ENCODE measurements around the gene EXO1. TPM values are rescaled to one million over a fixed set of nuclear protein-coding genes. Genes with fewer than 3 reads are reported as not detected.
A peak's percentile ranks its signal among the peaks of the same experiment; 100 is the strongest.

Gene EXO1
- total RNA-seq, 1 donor from 2014 or later, result 0.53 TPM

DNA sequence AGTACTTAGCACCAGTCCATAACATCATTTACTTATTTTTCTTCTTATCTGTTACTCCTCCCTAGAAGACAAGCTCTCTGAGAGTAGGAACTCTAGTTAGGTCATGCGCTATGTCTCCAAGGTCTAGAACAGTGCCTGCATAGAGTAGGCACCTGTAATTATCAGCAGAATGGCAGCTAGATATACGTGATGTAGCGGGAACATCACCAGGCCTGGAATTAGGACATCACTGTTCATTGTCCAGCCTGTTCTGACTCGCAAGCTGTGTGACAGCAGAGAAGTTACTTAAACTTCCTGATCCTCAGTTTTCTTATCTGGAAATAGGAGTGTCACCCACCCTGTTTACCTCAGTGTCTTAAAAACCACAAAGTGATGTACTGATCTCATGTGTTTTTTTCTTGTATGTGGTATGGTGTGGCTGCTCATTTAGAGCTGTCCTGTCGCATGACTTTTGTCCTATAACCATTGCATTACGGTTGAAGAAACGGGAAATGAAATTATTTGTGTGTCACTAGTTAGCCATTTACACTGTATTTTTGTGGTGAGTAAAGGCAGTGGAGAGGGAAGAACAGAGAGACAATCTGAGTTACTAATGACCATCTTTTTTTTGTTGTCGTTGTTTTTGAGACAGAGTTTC lies 37.1 kb upstream of the EXO1 start:
- no peaks in the 10 kb centered on the region for H3K36me3 ChIP-seq (ENCODE audit: control insufficient read depth, insufficient read depth, low read length)
- H3K4me3 ChIP-seq (ENCODE audit: low read depth, low read length), result no peak overlapping the region
- no peaks in the 10 kb centered on the region for H3K27me3 ChIP-seq (ENCODE audit: control insufficient read depth, insufficient read depth, low read length)
- FAIRE-seq (no peak), DNase-seq (ENCODE audit: low read depth) (no peak)
- TF ChIP-seq, protein P1, sequence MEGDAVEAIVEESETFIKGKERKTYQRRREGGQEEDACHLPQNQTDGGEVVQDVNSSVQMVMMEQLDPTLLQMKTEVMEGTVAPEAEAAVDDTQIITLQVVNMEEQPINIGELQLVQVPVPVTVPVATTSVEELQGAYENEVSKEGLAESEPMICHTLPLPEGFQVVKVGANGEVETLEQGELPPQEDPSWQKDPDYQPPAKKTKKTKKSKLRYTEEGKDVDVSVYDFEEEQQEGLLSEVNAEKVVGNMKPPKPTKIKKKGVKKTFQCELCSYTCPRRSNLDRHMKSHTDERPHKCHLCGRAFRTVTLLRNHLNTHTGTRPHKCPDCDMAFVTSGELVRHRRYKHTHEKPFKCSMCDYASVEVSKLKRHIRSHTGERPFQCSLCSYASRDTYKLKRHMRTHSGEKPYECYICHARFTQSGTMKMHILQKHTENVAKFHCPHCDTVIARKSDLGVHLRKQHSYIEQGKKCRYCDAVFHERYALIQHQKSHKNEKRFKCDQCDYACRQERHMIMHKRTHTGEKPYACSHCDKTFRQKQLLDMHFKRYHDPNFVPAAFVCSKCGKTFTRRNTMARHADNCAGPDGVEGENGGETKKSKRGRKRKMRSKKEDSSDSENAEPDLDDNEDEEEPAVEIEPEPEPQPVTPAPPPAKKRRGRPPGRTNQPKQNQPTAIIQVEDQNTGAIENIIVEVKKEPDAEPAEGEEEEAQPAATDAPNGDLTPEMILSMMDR (IDR thresholded peaks at IDR 0.05; ENCODE audit: insufficient read depth, low read length, severe bottlenecking), result no peak

GRCh38 chr1:241813768-241814320 lies 34.2 kb upstream of the EXO1 start:
- DNase-seq (ENCODE audit: low read depth), result peak; percentile 70
- TF ChIP-seq, protein P1 (IDR thresholded peaks at IDR 0.05; ENCODE audit: insufficient read depth, low read length, severe bottlenecking), result no peak
- H3K4me3 ChIP-seq (ENCODE audit: low read depth, low read length), result no peak overlapping the region
- FAIRE-seq, result no peak
- no peaks in the 10 kb centered on the region for H3K36me3 ChIP-seq (ENCODE audit: control insufficient read depth, insufficient read depth, low read length)
- H3K27me3 ChIP-seq (ENCODE audit: control insufficient read depth, insufficient read depth, low read length), result no peaks in the 10 kb centered on the region

DNA sequence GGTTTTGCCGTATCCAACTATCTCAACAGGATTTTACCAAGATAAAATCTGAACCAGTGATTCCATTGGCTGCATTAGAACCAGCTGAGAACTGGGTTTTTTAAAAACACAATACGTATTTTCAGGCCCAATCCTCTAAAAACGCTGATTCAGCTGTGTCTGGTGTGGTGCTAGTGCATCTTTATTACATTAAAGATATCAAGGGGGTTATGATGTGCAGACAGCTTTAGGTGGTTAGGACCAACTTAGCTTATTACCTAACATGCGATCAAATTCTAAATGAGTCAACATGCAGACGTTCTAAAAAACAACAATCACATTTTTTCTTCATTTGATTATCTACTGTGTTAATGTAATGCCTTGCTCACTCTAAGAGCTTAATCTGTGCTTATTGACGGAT lies 32.0 kb upstream of the EXO1 start:
- Histone ChIP-seq H3K4me3 (ENCODE audit: low read depth, low read length) (no peak overlapping the region), H3K36me3 (ENCODE audit: control insufficient read depth, insufficient read depth, low read length) (no peaks in the 10 kb centered on the region), H3K27me3 (ENCODE audit: control insufficient read depth, insufficient read depth, low read length) (no peaks in the 10 kb centered on the region)
- FAIRE-seq, result no peak
- DNase-seq (ENCODE audit: low read depth), result no peak
- TF ChIP-seq, protein P1 (IDR thresholded peaks at IDR 0.05; ENCODE audit: insufficient read depth, low read length, severe bottlenecking), result no peak

DNA sequence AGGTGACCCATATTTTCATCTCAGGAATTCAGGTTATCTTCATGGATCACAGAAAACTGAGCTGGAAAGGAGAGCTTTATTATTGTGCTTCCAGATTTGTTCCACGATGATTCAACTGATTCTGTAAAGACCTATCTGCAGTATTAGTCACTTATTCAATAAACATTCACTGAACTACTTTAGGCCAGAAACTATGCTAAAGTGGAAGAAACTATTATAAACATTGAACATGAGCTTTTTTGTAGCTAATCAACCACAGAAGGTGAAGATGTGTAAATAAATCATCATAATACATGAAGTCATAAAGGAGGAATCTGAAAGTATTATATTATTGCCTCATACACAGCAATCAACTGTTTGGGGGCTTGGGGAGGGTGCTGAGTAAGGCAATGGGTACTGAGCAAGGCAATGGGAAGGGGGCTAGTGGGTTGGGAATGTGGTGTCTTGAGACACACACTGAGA lies 30.6 kb upstream of the EXO1 start:
- Histone ChIP-seq H3K27me3 (ENCODE audit: control insufficient read depth, insufficient read depth, low read length) (no peaks in the 10 kb centered on the region), H3K4me3 (ENCODE audit: low read depth, low read length) (no peak overlapping the region), H3K36me3 (ENCODE audit: control insufficient read depth, insufficient read depth, low read length) (no peaks in the 10 kb centered on the region)
- TF ChIP-seq, protein P1 (IDR thresholded peaks at IDR 0.05; ENCODE audit: insufficient read depth, low read length, severe bottlenecking), result no peak
- no peak for FAIRE-seq
- DNase-seq (ENCODE audit: low read depth), result peak; percentile 67

DNA sequence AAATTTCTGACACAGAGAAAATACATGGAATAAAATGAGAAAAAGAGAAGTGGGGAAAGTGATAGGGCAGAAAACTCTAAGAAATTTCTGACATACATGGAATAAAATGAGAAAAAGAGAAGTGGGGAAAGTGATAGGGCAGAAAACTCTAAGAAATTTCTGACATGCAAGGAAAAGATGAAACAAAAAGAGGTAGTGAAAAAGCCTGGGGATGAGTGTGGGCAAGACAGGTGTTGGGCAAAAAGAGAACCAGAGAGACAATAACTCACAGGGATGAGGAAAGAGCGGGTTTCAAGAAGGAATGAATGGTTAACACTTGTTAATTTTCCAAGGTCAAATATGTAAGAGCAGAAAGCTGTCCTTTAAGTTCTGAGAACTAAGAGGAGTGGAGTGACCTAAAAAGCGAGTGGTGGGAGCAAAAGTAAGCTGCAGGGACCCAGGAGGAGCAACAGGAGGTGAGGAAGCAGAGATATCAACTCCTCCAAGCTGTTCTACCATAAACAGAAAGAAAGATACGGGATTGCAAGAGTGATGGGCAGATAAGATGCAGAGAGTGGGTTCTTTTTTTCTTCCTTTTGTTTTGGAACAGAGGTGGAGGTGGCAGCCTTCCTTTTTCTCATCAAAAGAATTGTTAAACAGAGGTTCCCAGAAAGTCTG lies 29.9 kb upstream of the EXO1 start:
- no peaks in the 10 kb centered on the region for H3K36me3 ChIP-seq (ENCODE audit: control insufficient read depth, insufficient read depth, low read length)
- no peak for FAIRE-seq
- no peak overlapping the region for H3K4me3 ChIP-seq (ENCODE audit: low read depth, low read length)
- H3K27me3 ChIP-seq (ENCODE audit: control insufficient read depth, insufficient read depth, low read length), result no peaks in the 10 kb centered on the region
- no peak for DNase-seq (ENCODE audit: low read depth)
- TF ChIP-seq, protein P1 (IDR thresholded peaks at IDR 0.05; ENCODE audit: insufficient read depth, low read length, severe bottlenecking), result no peak

Measured in bronchial epithelial cell (primary cell).